ENCODE measurements around the gene PTPRA. TPM values are rescaled to one million over a fixed set of nuclear protein-coding genes. Genes with fewer than 3 reads are reported as not detected.

The PTPRA gene
- total and polyA plus RNA-seq, 9 of the 15 experiments (the other 6 are each of a cell fraction or from before 2014, with no cell fraction given), result 3.4 to 80.5 (median 28.0) TPM

GRCh38 chr20:2873010-2873746 is at the start of gene PTPRA (continued):
- TF ChIP-seq NRF1 (conservative IDR thresholded peaks at IDR 0.05 in 1 of 2, IDR thresholded peaks at IDR 0.05 in 1 of 2) (peak; percentile 76 to 80), CHCHD3 (CRISPR knock-in tag; IDR thresholded peaks at IDR 0.05) (0 out of 2 replicates have a peak, but pooled peaks have one; percentile 50), EP400 (IDR thresholded peaks at IDR 0.05) (peak; percentile 72), KDM5B (IDR thresholded peaks at IDR 0.05; ENCODE audit: insufficient replicate concordance, low read depth, low read length) (peak; percentile 91), KAT7 (CRISPR knock-in tag; IDR thresholded peaks at IDR 0.05; ENCODE audit: borderline replicate concordance) (no peak; the same call in 1 of the 2 replicates), ZFP30 (CRISPR knock-in tag; IDR thresholded peaks at IDR 0.05; ENCODE audit: borderline replicate concordance) (no peak), ZNF347 (CRISPR knock-in tag; IDR thresholded peaks at IDR 0.05; ENCODE audit: low read depth) (no peak), ATF1 (CRISPR knock-in tag; IDR thresholded peaks at IDR 0.05) (no peak), ATF1 (tag; IDR thresholded peaks at IDR 0.05) (peak; percentile 32), RBBP5 (IDR thresholded peaks at IDR 0.05; ENCODE audit: borderline replicate concordance, insufficient read depth, low read length, poor library complexity, severe bottlenecking) (peak; percentile 97), PHF20 (IDR thresholded peaks at IDR 0.05; ENCODE audit: partially characterized antibody) (peak; percentile 22), ZNF76 (CRISPR knock-in tag; IDR thresholded peaks at IDR 0.05; ENCODE audit: borderline replicate concordance) (no peak), ZFX (CRISPR knock-in tag; IDR thresholded peaks at IDR 0.05) (peak; percentile 78), PML (IDR thresholded peaks at IDR 0.05; ENCODE audit: low read length) (peak; percentile 69; the same call in 1 of the 2 replicates), PHF8 (IDR thresholded peaks at IDR 0.05; ENCODE audit: borderline replicate concordance, low read length) (peak; percentile 80; the same call in 1 of the 2 replicates), TAF9B (IDR thresholded peaks at IDR 0.05; ENCODE audit: partially characterized antibody) (peak; percentile 50), HDGF (IDR thresholded peaks at IDR 0.05) (0 out of 2 replicates have a peak, but pooled peaks have one; percentile 39), MEIS2 (IDR thresholded peaks at IDR 0.05; ENCODE audit: partially characterized antibody) (peak; percentile 71), ELF1 (tag; IDR thresholded peaks at IDR 0.05) (0 out of 2 replicates have a peak, but pooled peaks have one; percentile 42), POLR2AphosphoS5 (IDR thresholded peaks at IDR 0.05; ENCODE audit: control insufficient read depth, insufficient read depth, low read depth, low read length) (peak; percentile 88)
- TF ChIP-seq, protein P1, sequence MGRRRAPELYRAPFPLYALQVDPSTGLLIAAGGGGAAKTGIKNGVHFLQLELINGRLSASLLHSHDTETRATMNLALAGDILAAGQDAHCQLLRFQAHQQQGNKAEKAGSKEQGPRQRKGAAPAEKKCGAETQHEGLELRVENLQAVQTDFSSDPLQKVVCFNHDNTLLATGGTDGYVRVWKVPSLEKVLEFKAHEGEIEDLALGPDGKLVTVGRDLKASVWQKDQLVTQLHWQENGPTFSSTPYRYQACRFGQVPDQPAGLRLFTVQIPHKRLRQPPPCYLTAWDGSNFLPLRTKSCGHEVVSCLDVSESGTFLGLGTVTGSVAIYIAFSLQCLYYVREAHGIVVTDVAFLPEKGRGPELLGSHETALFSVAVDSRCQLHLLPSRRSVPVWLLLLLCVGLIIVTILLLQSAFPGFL (CRISPR knock-in tag; IDR thresholded peaks at IDR 0.05), result 0 out of 2 replicates have a peak, but pooled peaks have one; percentile 35
- TF ChIP-seq, protein P2, sequence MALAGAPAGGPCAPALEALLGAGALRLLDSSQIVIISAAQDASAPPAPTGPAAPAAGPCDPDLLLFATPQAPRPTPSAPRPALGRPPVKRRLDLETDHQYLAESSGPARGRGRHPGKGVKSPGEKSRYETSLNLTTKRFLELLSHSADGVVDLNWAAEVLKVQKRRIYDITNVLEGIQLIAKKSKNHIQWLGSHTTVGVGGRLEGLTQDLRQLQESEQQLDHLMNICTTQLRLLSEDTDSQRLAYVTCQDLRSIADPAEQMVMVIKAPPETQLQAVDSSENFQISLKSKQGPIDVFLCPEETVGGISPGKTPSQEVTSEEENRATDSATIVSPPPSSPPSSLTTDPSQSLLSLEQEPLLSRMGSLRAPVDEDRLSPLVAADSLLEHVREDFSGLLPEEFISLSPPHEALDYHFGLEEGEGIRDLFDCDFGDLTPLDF (CRISPR knock-in tag; IDR thresholded peaks at IDR 0.05), result 0 out of 2 replicates have a peak, but pooled peaks have one; percentile 34
- TF ChIP-seq, protein P3, sequence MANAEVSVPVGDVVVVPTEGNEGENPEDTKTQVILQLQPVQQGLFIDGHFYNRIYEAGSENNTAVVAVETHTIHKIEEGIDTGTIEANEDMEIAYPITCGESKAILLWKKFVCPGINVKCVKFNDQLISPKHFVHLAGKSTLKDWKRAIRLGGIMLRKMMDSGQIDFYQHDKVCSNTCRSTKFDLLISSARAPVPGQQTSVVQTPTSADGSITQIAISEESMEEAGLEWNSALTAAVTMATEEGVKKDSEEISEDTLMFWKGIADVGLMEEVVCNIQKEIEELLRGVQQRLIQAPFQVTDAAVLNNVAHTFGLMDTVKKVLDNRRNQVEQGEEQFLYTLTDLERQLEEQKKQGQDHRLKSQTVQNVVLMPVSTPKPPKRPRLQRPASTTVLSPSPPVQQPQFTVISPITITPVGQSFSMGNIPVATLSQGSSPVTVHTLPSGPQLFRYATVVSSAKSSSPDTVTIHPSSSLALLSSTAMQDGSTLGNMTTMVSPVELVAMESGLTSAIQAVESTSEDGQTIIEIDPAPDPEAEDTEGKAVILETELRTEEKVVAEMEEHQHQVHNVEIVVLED (CRISPR knock-in tag; IDR thresholded peaks at IDR 0.05), result peak; percentile 53

All from K562 (cell line).